HG03060 (cell line): ENCODE measurements around the gene PTPRT.

Source experiments
- ATAC-seq: cut with Tn5 transposase; IDR thresholded peaks from one replicate; pipeline ENCODE4 v1.9.1; 2021; ENCODE audit warnings: low read depth, moderate number of reproducible peaks; ENCODE audit not compliant: unreplicated experiment

PTPRT gene

GRCh38 chr20:42985628-42986027 is 204.1 kb downstream of the PTPRT start:
- ATAC-seq = no peak

DNA sequence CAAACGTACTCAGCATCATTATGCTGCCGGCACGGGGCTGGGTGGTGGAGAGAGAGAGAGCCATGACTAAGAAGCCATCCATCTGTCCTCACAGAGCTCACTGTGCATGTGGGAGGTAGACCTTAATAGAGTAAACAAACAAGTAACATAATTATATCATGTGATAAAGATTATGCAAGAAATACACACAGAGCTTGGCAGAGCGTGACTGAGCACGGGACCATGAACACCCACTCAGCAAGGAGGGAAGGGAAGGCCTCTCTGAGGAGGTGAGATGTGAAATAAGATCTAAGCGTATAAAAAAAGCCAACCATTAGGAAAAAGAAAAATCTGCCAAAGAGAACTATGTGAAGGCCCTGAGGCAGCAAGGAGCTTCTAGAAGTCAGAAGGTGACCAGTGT is 207.5 kb downstream of the PTPRT start:
- ATAC-seq = no peak

- ATAC-seq = no peak
Observed at GRCh38 chr20:42981253-42981652, 208.5 kb downstream of the PTPRT start.

DNA sequence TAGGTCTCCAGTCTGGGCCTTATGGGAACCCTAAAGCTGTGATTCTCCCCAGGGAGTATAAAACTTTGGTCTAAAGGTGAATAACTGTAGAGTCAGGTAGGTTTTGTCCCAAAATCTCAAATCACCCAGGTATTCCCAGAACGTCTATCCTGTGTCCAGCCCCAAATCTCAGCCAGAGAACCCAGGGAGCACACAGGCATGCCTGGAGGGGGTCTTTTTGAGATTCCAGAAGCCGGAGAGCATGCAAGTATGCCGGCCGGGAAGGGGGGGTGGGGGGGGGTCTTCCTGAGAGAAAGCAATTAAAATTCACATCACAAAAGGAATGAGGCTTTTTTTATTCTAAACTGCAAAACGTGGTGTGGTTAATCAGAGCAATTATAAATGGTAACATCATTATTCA is 210.0 kb downstream of the PTPRT start:
- ATAC-seq = no peak

- ATAC-seq = no peak
Observed at GRCh38 chr20:42978184-42978974, 211.3 kb downstream of the PTPRT start.

DNA sequence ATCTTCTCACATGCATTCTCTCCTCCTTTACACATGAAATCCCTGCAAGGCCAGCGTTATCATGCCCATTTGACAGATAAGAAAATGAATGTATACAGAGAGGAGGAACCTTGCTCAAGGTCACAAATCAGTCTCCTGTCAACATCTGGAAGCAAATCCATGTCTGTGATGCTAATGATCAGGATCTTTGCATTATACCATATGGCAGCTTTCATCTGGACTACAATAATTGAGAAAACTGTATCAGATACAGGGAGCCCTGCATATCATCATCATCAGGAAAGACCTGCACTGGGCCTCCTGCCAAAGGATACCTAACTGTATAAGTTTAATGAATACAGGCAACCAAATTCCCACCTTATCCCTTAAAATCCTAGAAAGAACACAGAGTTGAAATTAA is 213.7 kb downstream of the PTPRT start:
- ATAC-seq = no peak

GRCh38 chr20:42974347-42974746 is 215.4 kb downstream of the PTPRT start:
- ATAC-seq = no peak

DNA sequence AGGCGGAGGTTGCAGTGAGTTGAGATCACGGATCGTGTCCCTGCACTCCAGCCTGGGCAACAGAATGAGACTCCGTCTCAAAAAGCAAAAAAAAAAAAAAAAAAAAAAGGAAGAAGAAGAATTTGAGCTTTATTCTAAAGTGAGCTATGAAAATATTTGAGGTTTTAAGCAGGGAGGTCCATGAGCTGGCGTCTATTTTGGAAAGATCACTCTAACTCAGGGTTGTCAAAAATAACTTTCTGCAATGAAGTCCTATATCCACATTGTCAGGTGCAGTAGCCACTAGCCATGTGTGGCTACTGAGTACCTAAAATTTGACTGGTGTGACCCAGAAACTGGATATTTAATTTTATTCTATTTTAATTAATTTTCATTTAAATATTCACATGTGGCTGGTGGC is 217.1 kb downstream of the PTPRT start:
- ATAC-seq = no peak

DNA sequence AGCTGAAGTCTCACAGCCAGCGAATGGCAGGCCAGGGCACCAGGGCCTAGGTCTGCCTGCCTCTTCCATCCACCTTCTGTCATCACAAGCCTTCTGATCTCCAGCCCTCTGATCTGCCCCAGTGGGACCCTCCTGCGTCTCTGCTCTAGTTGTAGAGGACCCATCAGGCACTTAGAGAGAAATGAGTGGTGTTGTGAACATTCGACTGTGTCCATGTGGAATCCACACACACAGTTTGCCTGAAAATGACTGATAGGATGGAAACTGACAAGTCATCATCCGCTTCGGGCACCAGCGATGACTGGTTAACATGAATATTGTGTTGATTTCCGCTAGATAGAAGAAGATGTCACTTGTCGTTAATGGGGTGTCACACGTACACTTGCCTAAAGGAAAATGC is 221.0 kb downstream of the PTPRT start:
- ATAC-seq = no peak

DNA sequence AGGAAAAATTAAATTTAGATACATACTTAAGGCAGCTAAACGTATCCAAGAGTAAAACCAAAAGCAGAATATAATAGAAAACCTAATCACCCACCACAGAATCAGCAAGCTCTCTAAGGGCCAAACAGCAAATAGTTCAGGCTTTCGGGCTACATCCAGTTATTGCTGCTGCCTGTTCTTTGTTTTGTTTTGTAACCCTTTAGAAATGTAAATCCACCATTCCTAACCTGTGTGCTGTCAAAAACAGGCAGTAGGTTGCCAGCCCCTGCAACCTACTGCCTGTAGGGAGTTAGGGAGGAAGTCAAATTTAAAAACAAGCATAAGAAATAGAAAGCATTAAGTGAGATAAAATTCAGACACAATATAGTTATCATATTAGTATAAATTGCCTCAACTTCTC is 225.9 kb downstream of the PTPRT start:
- no peak for ATAC-seq

DNA sequence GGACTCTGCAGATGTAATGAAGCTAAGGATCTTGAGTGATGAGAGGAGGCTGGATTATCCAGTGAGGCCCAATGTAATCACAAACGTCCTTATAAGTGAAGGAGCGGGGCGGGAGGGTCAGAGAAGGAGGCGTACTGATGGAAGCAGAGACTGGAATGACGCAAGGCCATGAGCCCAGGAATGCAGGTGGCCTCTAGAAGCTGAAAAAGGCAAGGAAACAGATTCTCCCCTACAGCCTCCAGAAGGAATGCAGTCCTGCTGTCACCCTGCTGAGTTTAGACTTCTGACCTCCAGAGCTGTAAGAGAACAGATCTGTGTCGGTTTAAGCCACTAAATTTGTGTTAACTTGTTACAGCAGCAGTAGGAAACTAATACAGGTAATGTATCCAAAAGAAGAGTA is 227.9 kb downstream of the PTPRT start:
- ATAC-seq = no peak

DNA sequence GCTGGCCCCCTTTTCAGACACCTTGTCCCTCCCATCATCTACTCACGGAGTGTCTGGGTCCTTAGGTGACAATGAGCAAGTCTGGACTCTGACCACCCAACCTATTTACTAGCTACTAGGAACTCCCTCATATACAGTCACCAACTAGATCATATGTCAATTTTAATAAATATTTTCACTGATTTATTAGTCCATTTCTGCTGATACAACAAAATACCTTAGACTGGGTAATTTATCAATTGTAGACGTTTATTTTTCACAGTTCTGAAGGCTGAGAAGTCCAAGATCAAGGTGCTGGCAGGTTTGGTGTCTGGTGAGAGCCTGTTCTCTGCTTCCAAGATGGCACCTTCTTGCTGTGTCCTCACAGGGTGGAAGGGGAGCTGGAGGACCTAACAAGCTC is 229.7 kb downstream of the PTPRT start:
- no peak for ATAC-seq

GRCh38 chr20:42958367-42959069 is 231.2 kb downstream of the PTPRT start:
- ATAC-seq = no peak

DNA sequence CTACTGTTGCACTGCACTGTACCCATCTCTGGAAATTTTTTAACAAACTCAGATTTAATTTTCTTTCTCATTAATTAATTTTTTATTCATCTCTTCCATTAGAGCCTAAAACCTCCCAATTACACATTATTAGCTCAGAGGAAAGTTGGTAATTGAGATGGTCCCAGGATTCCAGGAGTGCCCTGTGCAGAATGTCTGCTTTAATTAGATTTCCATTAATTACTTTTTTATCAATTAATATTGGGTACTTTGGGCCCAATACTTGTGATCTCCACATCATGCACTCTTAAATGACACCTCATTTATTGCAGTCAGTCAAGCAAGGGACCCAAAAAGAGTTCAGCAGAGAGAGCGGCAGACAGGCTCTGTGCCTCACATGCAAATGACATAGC is 232.0 kb downstream of the PTPRT start:
- no peak for ATAC-seq

DNA sequence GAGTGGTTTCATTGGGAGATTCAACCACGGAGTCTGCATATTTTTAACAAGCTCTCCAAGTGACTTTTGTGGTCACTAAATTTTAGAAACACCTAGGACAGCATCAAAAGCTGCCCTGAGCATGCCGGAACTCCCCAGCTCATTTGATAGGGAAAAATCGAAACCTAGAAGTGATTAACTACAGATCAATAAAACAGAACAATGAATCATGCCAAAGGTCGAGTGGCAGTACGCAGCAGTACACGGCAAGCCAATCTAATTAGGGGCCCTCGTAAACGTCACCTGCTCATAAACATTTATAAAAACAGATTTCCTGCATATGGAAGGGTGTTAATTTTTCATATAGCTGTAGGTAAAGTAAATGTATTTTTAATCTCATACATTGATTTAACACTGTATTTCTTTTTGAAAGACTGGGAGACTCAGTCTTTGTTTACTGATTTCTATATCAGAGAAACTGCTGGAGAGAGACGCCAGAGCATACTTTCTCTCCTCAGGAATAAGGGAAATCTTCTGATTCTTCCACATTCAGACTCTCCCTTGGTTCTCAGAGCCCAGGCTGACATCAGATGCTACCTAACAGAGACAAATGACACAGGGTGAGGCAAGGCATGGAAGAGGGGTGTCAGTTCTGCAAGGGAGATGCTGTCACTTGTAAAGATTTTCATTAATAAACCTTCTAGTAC is 232.5 kb downstream of the PTPRT start:
- no peak for ATAC-seq

DNA sequence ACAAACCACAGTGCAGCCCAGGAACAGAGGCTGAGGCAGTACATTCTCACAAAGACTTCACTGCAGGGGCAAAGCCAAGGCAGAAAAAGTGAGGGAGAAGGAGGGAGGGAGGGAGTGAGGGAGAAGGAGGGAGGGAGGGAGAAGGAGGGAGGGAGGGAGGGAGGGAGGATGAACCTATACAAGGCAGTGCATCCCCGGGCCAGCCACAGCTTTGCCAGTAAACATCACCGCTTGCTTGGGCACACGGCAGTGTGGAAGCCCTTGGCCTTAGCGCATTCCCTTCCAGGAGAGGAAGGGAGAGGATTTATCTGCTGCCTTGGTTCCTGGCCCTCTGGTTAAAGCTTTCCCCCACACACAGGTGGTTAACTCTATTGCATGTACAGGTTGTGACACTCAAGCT is 234.0 kb downstream of the PTPRT start:
- no peak for ATAC-seq

- no peak for ATAC-seq
Observed at GRCh38 chr20:42954951-42955350, 234.8 kb downstream of the PTPRT start.

DNA sequence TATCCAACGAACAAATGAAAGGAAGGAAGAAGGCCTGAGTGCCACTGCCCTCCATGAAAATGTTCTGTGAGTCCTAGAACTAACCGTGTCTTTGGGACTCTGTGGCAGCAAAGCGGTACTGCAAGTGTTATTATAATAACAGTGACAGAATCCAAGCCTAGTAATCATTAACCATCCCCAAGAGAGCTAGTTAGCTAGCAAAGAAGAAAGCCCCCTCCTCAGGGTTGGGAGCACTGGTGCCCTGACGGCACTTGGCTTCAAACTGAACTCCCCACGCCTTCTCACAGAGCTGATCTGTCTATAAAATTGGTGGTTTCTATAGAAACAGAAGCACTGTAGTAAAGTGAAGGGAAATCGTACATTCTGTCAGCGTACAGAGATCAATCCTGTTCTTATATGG is 239.8 kb downstream of the PTPRT start:
- ATAC-seq = no peak

DNA sequence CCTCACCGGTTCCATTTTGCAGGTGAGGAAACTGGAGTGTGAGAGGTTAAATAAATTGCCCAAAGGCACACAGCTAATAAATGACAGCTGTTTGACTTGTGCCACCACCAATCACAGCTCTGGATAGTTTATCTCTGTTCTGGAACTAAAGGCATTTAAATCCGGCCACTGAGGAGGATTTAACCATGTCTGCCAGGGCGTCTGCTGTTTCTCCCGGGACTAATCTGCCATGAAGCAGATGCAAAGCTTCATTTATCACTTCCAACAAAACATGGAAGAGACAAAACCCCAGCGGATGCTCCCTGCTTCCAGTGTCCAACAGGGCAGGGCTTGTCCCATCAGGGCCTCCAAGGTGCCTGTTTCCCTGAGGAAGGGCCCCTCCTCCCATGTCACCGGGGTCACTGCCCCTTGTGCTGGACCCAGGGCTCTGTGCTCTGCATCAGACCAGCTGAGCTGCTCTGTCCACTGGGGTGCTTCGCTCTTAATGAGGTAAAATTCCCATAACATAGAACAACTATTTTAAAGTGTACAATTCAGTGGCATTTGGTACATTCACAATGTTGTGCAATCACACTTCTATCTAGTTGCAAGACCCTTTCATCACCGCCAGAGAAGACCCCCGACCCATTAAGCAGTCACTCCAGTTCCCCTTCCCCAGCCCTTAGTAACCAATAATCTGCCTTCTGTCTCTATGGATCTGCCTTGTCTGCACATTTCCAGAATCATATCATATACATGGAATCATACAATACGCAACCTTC is 244.3 kb downstream of the PTPRT start:
- ATAC-seq = no peak

GRCh38 chr20:42941629-42942028 is 248.1 kb downstream of the PTPRT start:
- no peak for ATAC-seq
